HepG2 (cell line): Measurements from ENCODE around the gene RBM5. TPM values are rescaled to one million over a fixed set of nuclear protein-coding genes. Genes with fewer than 3 reads are reported as not detected.
A peak's percentile ranks its signal among the peaks of the same experiment; 100 is the strongest.

Experiments used
- AGO1 ChIP-seq: fragments of 200-400 bp; formaldehyde crosslinking; IDR thresholded peaks from 2 replicates; pipeline ENCODE4 v1.6.1; 2017; ENCODE audit warnings: mild to moderate bottlenecking, low read depth, low read length, moderate library complexity; ENCODE audit not compliant: poor library complexity, severe bottlenecking
- AHDC1 ChIP-seq: sonication (generic); formaldehyde crosslinking; IDR thresholded peaks from 2 replicates; pipeline ENCODE4 v1.5.1; 2020; ENCODE audit warnings: mild to moderate bottlenecking, missing genetic modification reagents, borderline replicate concordance
- CC2D1A ChIP-seq: sonication (generic); formaldehyde crosslinking; IDR thresholded peaks from 2 replicates; pipeline ENCODE4 v1.8.1; 2023; ENCODE audit warnings: mild to moderate bottlenecking, missing genetic modification reagents
- HNRNPH1 ChIP-seq: fragments of 200-400 bp; formaldehyde crosslinking; optimal IDR thresholded peaks from 2 replicates; pipeline ENCODE3; 2017; ENCODE audit warnings: mild to moderate bottlenecking, low read depth, low read length
- KDM3A ChIP-seq: IDR thresholded peaks from 2 replicates; pipeline ENCODE4 v1.6.1; 2018; ENCODE audit warnings: low read depth, missing compliant biosample characterization
- LBX2 ChIP-seq: sonication (generic); formaldehyde crosslinking; IDR thresholded peaks from 2 replicates; pipeline ENCODE4 v1.5.0; 2020; ENCODE audit warnings: missing genetic modification reagents, mild to moderate bottlenecking, borderline replicate concordance
- MIER2 ChIP-seq: IDR thresholded peaks from 2 replicates; pipeline ENCODE4 v1.6.1; 2016; ENCODE audit warnings: missing biosample characterization, missing genetic modification reagents
- NFIC ChIP-seq: IDR thresholded peaks from 2 replicates; pipeline ENCODE4 v1.6.1; 2012; ENCODE audit warnings: mild to moderate bottlenecking, low read length, inconsistent platforms
- NFYB ChIP-seq: sonication (generic); formaldehyde crosslinking; IDR thresholded peaks from 2 replicates; pipeline ENCODE4 v1.4.0; 2020; ENCODE audit warnings: missing genetic modification reagents
- PCBP1 ChIP-seq: fragments of 200-400 bp; formaldehyde crosslinking; IDR thresholded peaks from 2 replicates; pipeline ENCODE4 v1.6.1; 2017; ENCODE audit warnings: mild to moderate bottlenecking, low read depth, low read length, borderline replicate concordance
- RXRA ChIP-seq: sonication (generic); formaldehyde crosslinking; IDR thresholded peaks from 2 replicates; pipeline ENCODE4 v1.5.1; 2020; ENCODE audit warnings: missing genetic modification reagents
- SKI ChIP-seq: fragments of 450-650 bp; IDR thresholded peaks from one replicate; pipeline ENCODE4 v1.6.1; 2018; ENCODE audit warnings: mild to moderate bottlenecking; ENCODE audit not compliant: partially characterized antibody
- SP140L ChIP-seq: sonication (generic); formaldehyde crosslinking; IDR thresholded peaks from 2 replicates; pipeline ENCODE4 v1.4.0; 2020; ENCODE audit warnings: missing genetic modification reagents, borderline replicate concordance
- TBP ChIP-seq: sonication (generic); formaldehyde crosslinking; IDR thresholded peaks from 2 replicates; pipeline ENCODE4 v1.5.0; 2020; ENCODE audit warnings: missing genetic modification reagents
- TRIM24 ChIP-seq: sonication (generic); formaldehyde crosslinking; IDR thresholded peaks from 2 replicates; pipeline ENCODE4 v1.8.0; 2022; ENCODE audit warnings: mild to moderate bottlenecking, missing genetic modification reagents
- ZBTB21 ChIP-seq: sonication (generic); formaldehyde crosslinking; IDR thresholded peaks from 2 replicates; pipeline ENCODE4 v1.4.0; 2020; ENCODE audit warnings: missing genetic modification reagents
- ZBTB42 ChIP-seq: sonication (generic); formaldehyde crosslinking; IDR thresholded peaks from 2 replicates; pipeline ENCODE4 v1.5.0; 2020; ENCODE audit warnings: mild to moderate bottlenecking, missing genetic modification reagents
- ZNF317 ChIP-seq: sonication (generic); formaldehyde crosslinking; IDR thresholded peaks from 2 replicates; pipeline ENCODE4 v1.5.0; 2020; ENCODE audit warnings: mild to moderate bottlenecking, missing genetic modification reagents
- ZNF513 ChIP-seq: sonication (generic); formaldehyde crosslinking; conservative IDR thresholded peaks from 2 replicates; pipeline ENCODE4 v1.5.0; 2020; ENCODE audit warnings: missing genetic modification reagents
- ZNF691 ChIP-seq: sonication (generic); formaldehyde crosslinking; IDR thresholded peaks from 2 replicates; pipeline ENCODE4 v1.4.0; 2020; ENCODE audit warnings: missing genetic modification reagents, low read depth, mild to moderate bottlenecking, borderline replicate concordance
- ZNF792 ChIP-seq: IDR thresholded peaks from 2 replicates; pipeline ENCODE4 v1.6.1; 2016
- ZNF841 ChIP-seq: sonication (generic); formaldehyde crosslinking; IDR thresholded peaks from 2 replicates; pipeline ENCODE4 v1.8.1; 2023; ENCODE audit warnings: missing genetic modification reagents, borderline replicate concordance
- polyA plus RNA-seq, 8 experiments: library from polyadenylated mRNA; depleted of rRNA in 3 of 8; stranded (reverse) in 7 of 8; unstranded in 1 of 8; fragments of >200 nt; fragmentation: Illumina TruSeq in 4 of 8; extraction: Trizol in 4 of 8; gene quantifications; 2 replicates each; pipeline versions ENCODE4 v1.2.1 to v1.2.3, GENCODE V29; 2011 to 2016; ENCODE audit warnings: low read depth in 4 of 8, missing spikeins in 1 of 8, mixed read lengths in 1 of 8; ENCODE audit not compliant: insufficient read depth in 1 of 8
- total RNA-seq, 5 experiments: library from RNA; depleted of rRNA; stranded (reverse); fragments of >200 nt; fragmentation: Illumina TruSeq; extraction: Trizol; gene quantifications; 2 replicates each; pipeline ENCODE4 v1.2.3, GENCODE V29; 2016; ENCODE audit warnings: low read depth in 1 of 5

The RBM5 gene
- total and polyA plus RNA-seq, 2 of the 13 experiments (the other 11 are each of a cell fraction or from before 2014, with no cell fraction given) = 106 to 204 TPM

DNA sequence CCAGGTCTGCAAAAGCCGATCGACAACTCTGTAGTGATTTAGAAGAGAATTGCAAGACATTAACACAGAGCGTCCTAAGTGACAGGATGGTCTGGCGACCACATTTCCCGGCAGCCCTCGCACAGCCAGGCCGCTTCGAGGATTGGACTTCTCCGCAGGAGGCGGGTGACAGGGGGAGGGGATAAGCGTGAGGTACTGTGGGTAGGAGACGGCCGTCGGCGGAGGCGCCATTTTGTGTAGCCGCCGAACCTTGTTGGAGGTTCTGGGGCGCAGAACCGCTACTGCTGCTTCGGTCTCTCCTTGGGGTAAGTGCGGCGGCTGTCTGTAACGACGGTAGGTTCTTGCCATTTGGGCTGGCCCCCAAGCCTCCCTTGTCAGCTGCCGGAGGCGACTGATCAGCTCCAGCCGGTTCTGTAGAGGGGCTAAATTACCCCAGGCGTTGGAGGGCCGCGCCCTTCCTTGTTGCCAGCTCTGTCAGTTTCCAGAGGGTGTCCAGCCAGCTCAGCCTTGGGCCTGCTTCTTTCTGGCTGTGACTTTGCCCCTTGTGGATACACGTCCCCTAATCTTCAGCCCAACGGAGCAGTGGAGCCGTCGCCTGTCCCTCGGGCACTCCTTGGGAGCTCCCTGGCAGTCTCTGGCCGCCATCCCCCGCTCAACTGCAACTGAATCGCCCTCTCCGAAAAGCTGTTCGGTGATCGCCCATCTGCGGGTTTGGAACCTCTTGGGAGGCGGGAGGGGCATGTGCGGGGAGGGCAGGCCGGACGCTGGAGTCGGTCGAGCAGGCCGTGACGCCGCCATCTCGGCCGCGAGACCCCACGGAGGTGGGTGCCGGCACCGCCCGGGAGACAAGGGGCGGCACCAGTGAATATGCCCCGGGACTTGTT, at the start of gene RBM5 (continued):
- TF ChIP-seq ZNF691 (CRISPR knock-in tag) (peak; percentile 40; the same call in 1 of the 2 replicates), TBP (CRISPR knock-in tag) (no peak), ZNF792 (CRISPR knock-in tag) (peak; percentile 80), MIER2 (CRISPR knock-in tag) (no peak), ZNF513 (CRISPR knock-in tag) (no peak), CC2D1A (CRISPR knock-in tag) (no peak), RXRA (CRISPR knock-in tag) (peak; percentile 12), KDM3A (CRISPR knock-in tag) (0 out of 2 replicates have a peak, but pooled peaks have one; percentile 12), PCBP1 (0 out of 2 replicates have a peak, but pooled peaks have one; percentile 32), SKI (no peak), NFYB (peak; percentile 83), LBX2 (CRISPR knock-in tag) (0 out of 2 replicates have a peak, but pooled peaks have one; percentile 51), ZBTB42 (no peak), SP140L (CRISPR knock-in tag) (no peak), AHDC1 (CRISPR knock-in tag) (no peak), ZBTB21 (CRISPR knock-in tag) (no peak), NFIC (no peak), TRIM24 (CRISPR knock-in tag) (no peak), HNRNPH1 (no peak), ZNF841 (CRISPR knock-in tag) (no peak), ZNF317 (0 out of 2 replicates have a peak, but pooled peaks have one; percentile 64), AGO1 (no peak)
